ENCODE results near the gene TBX18.

The TBX18 gene

GRCh38 chr6:84738996-84739865 lies 25.2 kb downstream of the TBX18 start:
- DNase-seq (ENCODE audit: low read depth) = no peak
- TF ChIP-seq CTCF (conservative IDR thresholded peaks at IDR 0.05; ENCODE audit: low read depth, low read length) = no peak
- H3K4me3 ChIP-seq (ENCODE audit: low read length) = no peak overlapping the region

- no peak overlapping the region for H3K4me3 ChIP-seq (ENCODE audit: low read length)
- no peak for TF ChIP-seq CTCF (conservative IDR thresholded peaks at IDR 0.05; ENCODE audit: low read depth, low read length)
- no peak for DNase-seq (ENCODE audit: low read depth)
Measured at GRCh38 chr6:84733889-84734288, 30.5 kb downstream of the TBX18 start.

GRCh38 chr6:84731901-84732300 lies 32.5 kb downstream of the TBX18 start:
- no peak for TF ChIP-seq CTCF (conservative IDR thresholded peaks at IDR 0.05; ENCODE audit: low read depth, low read length)
- no peak for DNase-seq (ENCODE audit: low read depth)

GRCh38 chr6:84731401-84731800 lies 33.0 kb downstream of the TBX18 start:
- no peak overlapping the region for H3K4me3 ChIP-seq (ENCODE audit: low read length)
- no peak for DNase-seq (ENCODE audit: low read depth)
- no peak for TF ChIP-seq CTCF (conservative IDR thresholded peaks at IDR 0.05; ENCODE audit: low read depth, low read length)

More at GRCh38 chr6:84731901-84732300, 32.5 kb downstream of the TBX18 start:
- no peak overlapping the region for H3K4me3 ChIP-seq (ENCODE audit: low read length)

GRCh38 chr6:84728602-84729001 lies 35.8 kb downstream of the TBX18 start:
- H3K4me3 ChIP-seq (ENCODE audit: low read length) = no peak overlapping the region
- peak; percentile 56 for TF ChIP-seq CTCF (conservative IDR thresholded peaks at IDR 0.05; ENCODE audit: low read depth, low read length)
- peak; percentile 2 for DNase-seq (ENCODE audit: low read depth)

- no peak for DNase-seq (ENCODE audit: low read depth)
- TF ChIP-seq CTCF (conservative IDR thresholded peaks at IDR 0.05; ENCODE audit: low read depth, low read length) = no peak
- H3K4me3 ChIP-seq (ENCODE audit: low read length) = no peak overlapping the region
Measured at GRCh38 chr6:84719152-84719551, 45.2 kb downstream of the TBX18 start.

All from retinal pigment epithelial cell (primary cell).